Gastroesophageal sphincter (tissue), 3 donors: ENCODE data around the gene ITGAL.

ENCODE experiments used
- EP300 ChIP-seq: sonication (generic); formaldehyde crosslinking; IDR thresholded peaks from one replicate; pipeline ENCODE4 v1.6.1; 2017; ENCODE audit warnings: antibody characterized with exemption, mild to moderate bottlenecking
- POLR2A ChIP-seq, 2 donors: fragments of 450-650 bp; IDR thresholded peaks; one replicate each; pipeline ENCODE4 v1.6.1; 2017; ENCODE audit warnings: antibody characterized with exemption in 2 of 2, mild to moderate bottlenecking in 2 of 2, moderate library complexity in 1 of 2
- POLR2AphosphoS5 ChIP-seq: sonication (generic); formaldehyde crosslinking; IDR thresholded peaks from one replicate; pipeline ENCODE4 v1.6.1; 2017; ENCODE audit warnings: antibody characterized with exemption
- TF ChIP-seq, protein P1 (sequence below), 4 experiments: fragments of 200-600 bp in 2 of 4; fragments of 450-650 bp in 2 of 4; sonication (generic) in 1 of 4; IDR thresholded peaks; one replicate each; pipeline ENCODE4 v1.5.1; 2017 to 2019; ENCODE audit warnings: antibody characterized with exemption in 4 of 4, mild to moderate bottlenecking in 2 of 4, moderate library complexity in 2 of 4

DNA sequence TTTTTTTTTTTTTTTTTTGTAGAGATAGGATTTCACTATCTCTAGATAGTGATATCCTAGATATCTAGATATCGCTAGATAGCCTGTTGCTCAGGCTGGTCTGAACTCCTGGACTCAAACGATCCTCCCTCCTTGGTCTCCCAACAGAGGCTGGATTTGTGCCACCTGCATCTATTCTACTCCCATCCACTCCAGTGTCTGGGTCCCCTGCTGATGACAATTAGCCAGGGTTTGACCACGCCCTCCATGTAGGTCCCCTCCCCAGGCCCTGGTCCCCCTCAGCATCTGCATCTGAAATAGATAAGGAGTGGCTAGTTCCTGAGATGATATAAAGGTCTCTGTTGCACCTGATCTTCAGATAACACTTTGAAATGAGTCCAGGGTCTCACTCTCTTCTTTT, 96.7 kb downstream of the ITGAL start:
- no peak for TF ChIP-seq POLR2A (IDR thresholded peaks at IDR 0.05)
- TF ChIP-seq, protein P1, sequence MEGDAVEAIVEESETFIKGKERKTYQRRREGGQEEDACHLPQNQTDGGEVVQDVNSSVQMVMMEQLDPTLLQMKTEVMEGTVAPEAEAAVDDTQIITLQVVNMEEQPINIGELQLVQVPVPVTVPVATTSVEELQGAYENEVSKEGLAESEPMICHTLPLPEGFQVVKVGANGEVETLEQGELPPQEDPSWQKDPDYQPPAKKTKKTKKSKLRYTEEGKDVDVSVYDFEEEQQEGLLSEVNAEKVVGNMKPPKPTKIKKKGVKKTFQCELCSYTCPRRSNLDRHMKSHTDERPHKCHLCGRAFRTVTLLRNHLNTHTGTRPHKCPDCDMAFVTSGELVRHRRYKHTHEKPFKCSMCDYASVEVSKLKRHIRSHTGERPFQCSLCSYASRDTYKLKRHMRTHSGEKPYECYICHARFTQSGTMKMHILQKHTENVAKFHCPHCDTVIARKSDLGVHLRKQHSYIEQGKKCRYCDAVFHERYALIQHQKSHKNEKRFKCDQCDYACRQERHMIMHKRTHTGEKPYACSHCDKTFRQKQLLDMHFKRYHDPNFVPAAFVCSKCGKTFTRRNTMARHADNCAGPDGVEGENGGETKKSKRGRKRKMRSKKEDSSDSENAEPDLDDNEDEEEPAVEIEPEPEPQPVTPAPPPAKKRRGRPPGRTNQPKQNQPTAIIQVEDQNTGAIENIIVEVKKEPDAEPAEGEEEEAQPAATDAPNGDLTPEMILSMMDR (IDR thresholded peaks at IDR 0.05) = no peak
- no peak for TF ChIP-seq POLR2AphosphoS5
- no peak for TF ChIP-seq EP300
